Measurements from ENCODE around the gene OR51B2.

Gene OR51B2

DNA sequence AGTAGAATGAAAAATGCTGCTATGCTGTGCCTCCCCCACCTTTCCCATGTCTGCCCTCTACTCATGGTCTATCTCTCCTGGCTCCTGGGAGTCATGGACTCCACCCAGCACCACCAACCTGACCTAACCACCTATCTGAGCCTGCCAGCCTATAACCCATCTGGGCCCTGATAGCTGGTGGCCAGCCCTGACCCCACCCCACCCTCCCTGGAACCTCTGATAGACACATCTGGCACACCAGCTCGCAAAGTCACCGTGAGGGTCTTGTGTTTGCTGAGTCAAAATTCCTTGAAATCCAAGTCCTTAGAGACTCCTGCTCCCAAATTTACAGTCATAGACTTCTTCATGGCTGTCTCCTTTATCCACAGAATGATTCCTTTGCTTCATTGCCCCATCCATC lies 39.5 kb downstream of the OR51B2 start:
- no peak for DNase-seq (ENCODE audit: low read depth in 2 of 3, low spot score in 1 of 3)

DNA sequence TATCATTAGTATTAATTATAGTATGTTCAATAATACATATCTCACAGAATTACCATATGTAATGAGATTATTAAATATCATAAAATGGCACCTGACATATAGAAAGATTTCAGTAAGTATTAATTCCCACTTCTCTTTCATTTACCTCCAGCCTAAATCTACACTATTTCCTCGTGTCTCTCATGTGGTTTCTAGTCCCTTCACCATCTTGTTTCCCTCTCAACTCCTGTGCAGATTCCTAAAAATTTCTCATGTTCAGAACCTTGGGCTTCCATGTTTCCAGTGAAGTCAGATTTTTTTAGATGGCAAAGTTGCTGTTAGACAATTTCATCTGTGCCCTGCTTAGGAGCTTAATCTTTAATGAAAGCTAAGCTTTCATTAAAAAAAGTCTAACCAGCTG lies 40.2 kb downstream of the OR51B2 start:
- DNase-seq (ENCODE audit: low read depth in 2 of 3, low spot score in 1 of 3), result no peak

DNA sequence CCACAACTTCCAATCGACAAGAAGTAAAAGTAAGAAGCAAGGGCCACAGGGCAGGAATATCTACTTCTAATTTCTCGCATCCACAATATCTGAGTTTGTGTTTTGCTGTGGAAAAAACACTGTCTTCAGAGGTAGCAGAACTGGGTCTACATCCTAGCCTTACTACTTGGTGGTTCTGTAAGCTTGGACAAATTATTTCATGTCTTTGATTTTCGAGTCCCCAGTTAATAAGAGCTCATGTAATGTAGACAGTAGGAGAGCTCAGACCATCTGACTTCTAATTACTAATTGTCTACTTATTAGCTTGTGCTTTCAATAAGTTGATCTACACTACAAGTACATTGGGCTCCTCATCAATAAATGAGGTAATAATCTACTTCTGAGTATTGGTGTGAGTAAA lies 41.0 kb downstream of the OR51B2 start:
- DNase-seq (ENCODE audit: low read depth in 2 of 3, low spot score in 1 of 3), result no peak

DNA sequence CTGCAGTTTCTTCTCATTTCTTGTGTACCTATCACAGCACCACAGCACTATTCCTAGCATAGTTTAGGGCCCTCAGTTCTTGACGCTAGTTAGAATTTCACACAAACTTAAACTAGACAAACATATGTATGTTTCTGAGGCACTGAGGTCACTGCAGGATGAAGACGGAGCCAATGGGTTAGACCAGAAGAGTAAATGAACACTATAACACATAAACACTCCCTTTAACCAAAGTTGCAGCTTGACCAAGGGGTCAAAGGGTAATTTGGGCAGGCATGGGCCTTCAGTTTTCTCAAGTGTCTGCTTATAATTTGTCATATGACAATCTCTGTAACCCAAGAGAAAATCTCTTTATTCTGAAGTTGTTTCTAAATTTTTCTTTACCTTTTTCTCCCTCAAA lies 41.5 kb downstream of the OR51B2 start:
- no peak for DNase-seq (ENCODE audit: low read depth in 2 of 3, low spot score in 1 of 3)

- no peak for DNase-seq (ENCODE audit: low read depth in 2 of 3, low spot score in 1 of 3)
Observed at GRCh38 chr11:5281596-5281995, 42.5 kb downstream of the OR51B2 start.

GRCh38 chr11:5280582-5281102 lies 43.5 kb downstream of the OR51B2 start:
- peak in 2 of 3 donors; percentile 1 to 6 for DNase-seq (ENCODE audit: low read depth in 2 of 3, low spot score in 1 of 3)

DNA sequence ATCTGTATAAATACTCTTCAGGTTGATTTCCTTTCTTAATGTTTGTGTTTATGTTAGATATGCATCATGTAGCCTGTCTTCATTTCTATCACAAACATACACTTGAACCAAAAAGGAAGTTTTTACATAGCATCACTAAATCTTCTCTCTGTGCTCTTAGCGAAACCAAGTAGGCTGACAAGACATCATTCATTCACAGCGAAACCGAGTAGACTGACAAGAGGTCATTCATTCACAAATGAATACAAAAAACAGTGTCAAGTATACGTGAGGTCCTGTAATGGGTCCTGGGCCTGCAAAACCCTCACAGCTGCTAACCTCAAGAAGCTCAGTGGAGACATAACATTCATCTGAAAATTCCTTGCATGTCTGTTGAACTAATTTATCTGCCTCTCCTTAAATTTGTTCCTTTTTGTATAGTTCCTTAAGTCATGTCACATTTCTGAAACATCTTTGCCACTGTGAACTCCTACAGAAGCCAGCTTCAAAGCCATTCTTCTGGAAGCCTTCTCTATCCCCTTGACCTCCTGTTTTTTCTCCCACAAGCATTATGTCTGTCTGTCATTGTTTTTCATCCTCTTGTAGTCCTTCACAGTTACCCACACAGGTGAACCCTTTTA lies 44.5 kb downstream of the OR51B2 start:
- DNase-seq (ENCODE audit: low read depth in 2 of 3, low spot score in 1 of 3), result no peak

GRCh38 chr11:5277807-5278382 lies 46.2 kb downstream of the OR51B2 start:
- no peak for DNase-seq (ENCODE audit: low read depth in 2 of 3, low spot score in 1 of 3)

DNA sequence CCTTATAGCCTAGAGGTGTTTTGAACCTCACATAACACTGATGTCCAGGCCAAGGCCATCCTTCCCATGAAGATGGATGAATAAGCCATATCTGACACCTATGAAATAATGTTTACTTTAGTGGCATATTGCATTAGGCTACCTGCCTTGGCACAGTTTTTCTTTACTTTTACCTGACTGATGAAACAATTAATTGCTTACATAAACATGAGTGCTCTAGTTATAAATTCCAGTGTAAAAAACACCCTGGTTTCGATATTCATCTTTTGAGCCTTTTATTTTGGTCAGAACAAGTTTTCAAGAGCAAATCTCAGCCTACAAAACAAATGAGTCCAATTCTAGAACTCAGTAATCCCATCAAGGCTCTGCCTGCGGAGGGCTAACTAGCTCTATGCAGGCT lies 47.4 kb downstream of the OR51B2 start:
- DNase-seq (ENCODE audit: low read depth in 2 of 3, low spot score in 1 of 3), result no peak

- no peak for DNase-seq (ENCODE audit: low read depth in 2 of 3, low spot score in 1 of 3)
Observed at GRCh38 chr11:5275369-5276110, 48.6 kb downstream of the OR51B2 start.

DNA sequence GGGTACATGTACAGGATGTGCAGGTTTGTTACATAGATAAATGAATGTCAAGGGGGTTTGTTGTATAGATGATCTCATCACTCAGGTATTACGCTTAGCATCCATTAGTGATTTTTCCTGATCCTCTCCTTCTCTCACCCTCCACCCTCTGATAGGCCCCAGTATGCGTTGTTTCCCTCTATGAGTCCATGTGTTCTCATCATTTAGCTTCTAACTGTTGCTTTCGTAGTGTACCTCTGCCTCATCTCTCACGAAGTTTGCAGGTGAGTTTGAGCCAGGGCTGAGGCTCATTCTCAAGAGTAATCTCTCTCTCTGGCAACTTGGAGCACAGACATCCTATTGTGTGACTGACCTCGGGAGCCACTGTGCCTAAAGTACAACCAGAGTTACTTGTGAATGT lies 49.7 kb downstream of the OR51B2 start:
- no peak for DNase-seq (ENCODE audit: low read depth in 2 of 3, low spot score in 1 of 3)
